Measurements from ENCODE around the gene FAM200A. TPM values are rescaled to one million over a fixed set of nuclear protein-coding genes. Genes with fewer than 3 reads are reported as not detected.

FAM200A gene
- total RNA-seq, 6 experiments from 2014 or later, result 1.4 to 3.4 (median 2.3) TPM

GRCh38 chr7:99521399-99521798 is 30.5 kb downstream of the FAM200A start:
- 82% methylated on average over 3 of the region's 3 CpGs for WGBS (ENCODE audit: insufficient coverage, low coverage, low lambda C conversion rate, missing lambda C conversion rate)
- peaks cover 0 to 39% (median 7%) of the 10 kb centered on the region in 4 donors for H3K36me3 ChIP-seq

GRCh38 chr7:99514050-99514449 is 37.9 kb downstream of the FAM200A start:
- DNase-seq, result no peak
- no peak for TF ChIP-seq CTCF (IDR thresholded peaks at IDR 0.05)
- no peak for TF ChIP-seq POLR2A (IDR thresholded peaks at IDR 0.05)
- WGBS (ENCODE audit: insufficient coverage, low coverage, low lambda C conversion rate, missing lambda C conversion rate), result 100% methylated on average over 1 of the region's 1 CpG
- Histone ChIP-seq H3K27me3 (no peaks in the 10 kb centered on the region), H3K36me3 (peaks cover 0 to 41% (median 2%) of the 10 kb centered on the region in 4 donors), H3K4me3 (no peak overlapping the region), H3K9me3 (no peaks in the 10 kb centered on the region), H3K4me1 (no peaks in the 10 kb centered on the region), H3K27ac (no peak overlapping the region)
- ATAC-seq, result no peak
- intact Hi-C loops (cut with DNase I), result no loop called here

More at GRCh38 chr7:99521399-99521798, 30.5 kb downstream of the FAM200A start:
- ATAC-seq (no peak), DNase-seq (no peak)
- TF ChIP-seq CTCF (IDR thresholded peaks at IDR 0.05) (no peak), POLR2A (IDR thresholded peaks at IDR 0.05) (no peak)
- H3K4me1 ChIP-seq, result no peaks in the 10 kb centered on the region
- intact Hi-C loops (cut with DNase I), result no loop called here
- no peaks in the 10 kb centered on the region for H3K9me3 ChIP-seq
- H3K4me3 ChIP-seq, result no peak overlapping the region
- no peaks in the 10 kb centered on the region for H3K27me3 ChIP-seq
- H3K27ac ChIP-seq, result no peak overlapping the region

- DNase-seq, result no peak
- H3K27me3 ChIP-seq, result no peaks in the 10 kb centered on the region
- no peaks in the 10 kb centered on the region for H3K9me3 ChIP-seq
- no peaks in the 10 kb centered on the region for H3K36me3 ChIP-seq
- peaks cover 0 to 27% (median 7%) of the 10 kb centered on the region in 4 donors for H3K4me1 ChIP-seq
- H3K4me3 ChIP-seq, result peak overlapping the region; percentile 71 to 92 (median 76)
- intact Hi-C loops (cut with DNase I), result no loop called here
- 0% methylated on average over 5 of the region's 11 CpGs for WGBS (ENCODE audit: insufficient coverage, low coverage, low lambda C conversion rate, missing lambda C conversion rate)
- no peak for TF ChIP-seq CTCF (IDR thresholded peaks at IDR 0.05)
- no peak for TF ChIP-seq POLR2A (IDR thresholded peaks at IDR 0.05)
- no peak for ATAC-seq
- peak overlapping the region; percentile 84 to 90 (median 88) for H3K27ac ChIP-seq
These were observed 46.6 kb downstream of the FAM200A start for GRCh38 chr7:99505324-99505662.

DNA sequence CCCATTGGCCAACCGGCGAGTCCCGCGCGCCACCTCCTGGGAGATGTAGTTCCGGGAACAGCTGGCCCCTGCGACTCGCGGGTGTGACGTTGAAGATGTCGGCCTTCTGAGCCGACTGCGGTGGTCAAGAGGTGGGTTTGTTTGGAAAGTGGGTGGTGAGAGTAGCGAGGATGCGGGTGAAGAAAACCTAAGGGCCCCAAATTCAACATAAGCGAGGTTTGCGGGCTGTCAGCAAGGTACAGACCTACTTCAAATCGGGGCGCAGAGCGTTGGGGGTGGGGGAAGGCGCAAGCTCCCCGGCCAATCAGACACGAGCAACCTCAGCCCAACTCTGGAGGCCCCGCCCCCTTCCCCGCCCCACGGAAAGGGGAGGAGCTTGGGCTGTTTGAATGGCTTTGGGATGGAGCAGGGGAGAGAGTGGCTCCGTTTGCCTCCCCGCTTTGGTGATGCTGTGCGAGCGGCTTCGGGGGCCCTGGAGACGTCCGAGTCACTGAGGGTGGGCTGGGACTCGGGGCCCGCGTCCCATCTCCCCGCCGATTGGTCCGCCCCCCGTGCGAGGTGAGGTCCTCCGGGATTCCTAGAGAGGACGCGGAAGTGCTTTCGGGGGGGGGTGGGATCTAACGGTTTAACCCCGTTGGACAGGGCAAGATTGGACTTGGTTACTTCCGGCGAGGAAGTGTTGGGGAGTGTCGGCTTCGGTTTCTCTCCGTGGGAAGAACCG is 47.2 kb downstream of the FAM200A start, which contains the start of gene ZKSCAN5:
Gene ZKSCAN5, plus strand, starts transcription at position 60 of the 721 bp plus-strand sequence. CDS start 1,383 bp downstream, outside the sequence.
- H3K4me3 ChIP-seq, result peak within 1 kb of the TSS; percentile 71 to 92 (median 76)
- no peaks in the 10 kb centered on the region for H3K9me3 ChIP-seq
- H3K27ac ChIP-seq, result peak within 1 kb of the TSS; percentile 84 to 90 (median 88)
- intact Hi-C loops (cut with DNase I), result no loop called here
- DNase-seq (peak; percentile 99), ATAC-seq (peak; percentile 90 to 95 (median 92))
- no peaks in the 10 kb centered on the region for H3K36me3 ChIP-seq
- peaks cover 0 to 27% (median 7%) of the 10 kb centered on the region in 4 donors for H3K4me1 ChIP-seq
- TF ChIP-seq CTCF (IDR thresholded peaks at IDR 0.05) (peak in 2 of 4 donors; percentile 21 to 25), POLR2A (IDR thresholded peaks at IDR 0.05) (peak; percentile 62)
- WGBS (ENCODE audit: insufficient coverage, low coverage, low lambda C conversion rate, missing lambda C conversion rate), result under 1% methylated on average over 18 of the region's 53 CpGs
- H3K27me3 ChIP-seq, result no peaks in the 10 kb centered on the region

Measured in right lobe of liver (tissue), 6 donors.